H1 (cell line): Measurements from ENCODE around the gene TBC1D22A. TPM values are rescaled to one million over a fixed set of nuclear protein-coding genes. Genes with fewer than 3 reads are reported as not detected.

Experiments
- CEBPB ChIP-seq: IDR thresholded peaks from 2 replicates; pipeline ENCODE4 v1.6.1; 2012; ENCODE audit warnings: low read depth, low read length
- EGR1 ChIP-seq: IDR thresholded peaks from 2 replicates; pipeline ENCODE4 v1.6.1; 2011; ENCODE audit warnings: low read depth, low read length, borderline replicate concordance
- JUND ChIP-seq: IDR thresholded peaks from 2 replicates; pipeline ENCODE4 v1.6.1; 2011; ENCODE audit warnings: mild to moderate bottlenecking, improper control_type of control experiment, low read length
- KDM1A ChIP-seq: fragments of 200-600, 300-600 bp; sonication (generic); IDR thresholded peaks from 2 replicates; pipeline ENCODE4 v1.7.1; 2016; ENCODE audit warnings: mild to moderate bottlenecking, low read length, borderline replicate concordance
- polyA plus RNA-seq, 7 experiments: library from polyadenylated mRNA; depleted of rRNA in 3 of 7; stranded (reverse) in 5 of 7; unstranded in 2 of 7; fragments of >200 nt in 5 of 7; fragments of 200-250 nt in 2 of 7; gene quantifications; 1 replicate in 5 of 7; 2 replicates in 1 of 7; 4 replicates in 1 of 7; pipeline versions ENCODE4 v1.2.1 to v1.2.3, GENCODE V29; 2011 to 2013; ENCODE audit warnings: missing spikeins in 2 of 7, mixed read lengths in 2 of 7
- total RNA-seq: library from RNA; stranded (reverse); fragmentation: NEBNext Ultra II Directional; extraction: Animal tissue kit (Norgen Biotek cat#: 25700); gene quantifications from 2 replicates; pipeline ENCODE4 v1.2.1, GENCODE V29; 2021
- TF ChIP-seq, protein P1 (sequence below): IDR thresholded peaks from 2 replicates; pipeline ENCODE4 v1.6.1; 2012; ENCODE audit warnings: inconsistent platforms

The TBC1D22A gene
- total and polyA plus RNA-seq, 2 of the 8 experiments (the other 6 are each of a cell fraction or from before 2014, with no cell fraction given), result 11.9 to 18.4 TPM

DNA sequence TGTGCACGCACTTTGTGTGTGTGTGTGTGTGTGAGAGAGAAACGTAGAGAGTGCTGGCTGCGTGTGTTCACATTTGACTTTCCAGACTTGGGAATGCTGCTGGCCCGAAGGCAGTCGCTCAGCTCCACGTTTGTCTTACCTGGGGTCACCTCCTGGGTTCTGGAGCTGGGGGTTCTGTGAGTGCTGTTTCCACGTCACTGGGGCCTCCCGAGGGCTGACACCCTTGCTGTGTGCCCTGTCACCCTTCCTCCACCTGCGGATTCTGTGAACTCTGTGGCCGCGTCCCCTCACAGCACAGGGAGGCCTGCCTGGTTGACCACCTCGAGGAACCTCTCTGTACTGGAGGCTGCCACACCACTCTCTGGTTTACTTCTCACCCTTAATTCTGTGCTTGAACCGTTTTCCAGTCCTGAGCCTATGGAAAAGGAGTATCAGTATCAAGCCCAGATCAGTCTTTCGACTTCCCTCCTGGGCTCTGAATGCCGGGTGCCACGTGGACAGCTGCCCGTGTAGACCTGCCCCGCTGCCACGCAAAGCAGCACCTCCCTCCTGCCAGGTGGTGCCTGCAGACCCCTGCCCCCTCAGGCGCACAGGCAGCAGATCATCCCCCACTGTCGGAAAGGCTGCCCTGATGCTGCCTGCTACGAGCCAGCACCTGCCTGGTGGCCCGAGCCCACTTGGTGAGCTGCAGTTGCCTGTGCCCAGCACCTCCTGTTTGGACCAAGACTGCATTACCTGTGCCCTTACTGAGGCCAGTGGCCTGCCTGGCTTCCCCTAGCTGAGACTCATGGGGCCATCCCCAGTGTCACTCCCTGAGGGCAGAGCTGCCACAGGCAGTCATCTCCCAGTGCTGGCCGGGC lies 233.3 kb downstream of the TBC1D22A start (continued):
- TF ChIP-seq EGR1, result no peak
- TF ChIP-seq KDM1A, result no peak
- no peak for TF ChIP-seq CEBPB
- TF ChIP-seq, protein P1, sequence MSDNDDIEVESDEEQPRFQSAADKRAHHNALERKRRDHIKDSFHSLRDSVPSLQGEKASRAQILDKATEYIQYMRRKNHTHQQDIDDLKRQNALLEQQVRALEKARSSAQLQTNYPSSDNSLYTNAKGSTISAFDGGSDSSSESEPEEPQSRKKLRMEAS, result no peak
- no peak for TF ChIP-seq JUND
